Right lobe of liver (tissue), 6 donors: ENCODE measurements around the gene TM7SF3. TPM values are rescaled to one million over a fixed set of nuclear protein-coding genes. Genes with fewer than 3 reads are reported as not detected.

Experiments used
- ATAC-seq, 4 donors: fragments of 200-7000 bp; cut with Tn5 transposase; one replicate each; pipeline ENCODE4 v1.9.1; 2020; ENCODE audit warnings: mild to moderate bottlenecking in 4 of 4, moderate library complexity in 4 of 4
- DNase-seq, 3 donors: peaks; one replicate each; pipeline ENCODE4 v3.0.0-alpha.2; 2020
- H3K27ac ChIP-seq, 3 donors: fragments of 200-600 bp; one replicate each; pipeline ENCODE4 v1.8.0; 2022
- H3K27me3 ChIP-seq, 2 donors: fragments of 200-600 bp; one replicate each; pipeline ENCODE4 v1.8.0; 2022
- H3K36me3 ChIP-seq, 4 donors: fragments of 200-600 bp; sonication (generic) in 1 of 4; one replicate each; pipeline versions ENCODE4 v1.5.1 to v1.8.0; 2017 to 2022; ENCODE audit warnings: control low read depth in 1 of 4
- H3K4me1 ChIP-seq, 4 donors: fragments of 200-600 bp; sonication (generic) in 1 of 4; one replicate each; pipeline versions ENCODE4 v1.5.1 to v1.8.0; 2017 to 2022; ENCODE audit warnings: control low read depth in 1 of 4
- H3K4me3 ChIP-seq, 3 donors: fragments of 200-600 bp; one replicate each; pipeline ENCODE4 v1.8.0; 2022
- H3K9me3 ChIP-seq, 4 donors: fragments of 200-600 bp; sonication (generic) in 1 of 4; one replicate each; pipeline versions ENCODE4 v1.5.1 to v1.8.0; 2017 to 2022; ENCODE audit warnings: control low read depth in 1 of 4
- POLR2A ChIP-seq: fragments of 450-650 bp; IDR thresholded peaks from one replicate; pipeline ENCODE4 v1.6.1; 2017; ENCODE audit warnings: antibody characterized with exemption, mild to moderate bottlenecking
- WGBS: methylation state at CpG from one replicate; pipeline ENCODE4 v1.1.6; 2018; ENCODE audit warnings: low coverage, low lambda C conversion rate; ENCODE audit not compliant: insufficient coverage; ENCODE audit errors: missing lambda C conversion rate; 5-methylcytosine and 5-hydroxymethylcytosine counted together
- intact Hi-C, 2 donors: fragments of 100-400 bp; cut with DNase I; formaldehyde crosslinking; loops; one replicate each; pipeline versions ENCODE4 v1.11.2 to v1.14.1; 2022
- total RNA-seq, 6 experiments: library from RNA; depleted of rRNA in 2 of 6; stranded (reverse); fragments of >200 nt in 2 of 6; fragmentation: NEBNext Ultra II Directional in 3 of 6; extraction: Animal tissue kit (Norgen Biotek cat#: 25700) in 3 of 6; gene quantifications; one replicate each; pipeline versions ENCODE4 v1.1.0 to v1.2.4, GENCODE V29; 2016 to 2023
- TF ChIP-seq, protein P1 (sequence below), 4 donors: fragments of 200-600 bp in 3 of 4; fragments of 450-650 bp in 1 of 4; IDR thresholded peaks; one replicate each; pipeline versions ENCODE4 v1.5.1 to v1.8.0; 2016 to 2022; ENCODE audit warnings: antibody characterized with exemption in 4 of 4, mild to moderate bottlenecking in 2 of 4
- donor health status: DM: no; HTN: yes; CAD: no.
- donor health status: DM: no; HTN: no; CAD: no.
- donor health status: DM: no; HTN: no; CAD: no.
- donor health status: DM: no; HTN: yes; CAD: no.
- donor health status: DM: no; HTN: yes; CAD: no.

TM7SF3 gene
- total RNA-seq, 6 experiments from 2014 or later = 38.4 to 75.1 (median 62.8) TPM

DNA sequence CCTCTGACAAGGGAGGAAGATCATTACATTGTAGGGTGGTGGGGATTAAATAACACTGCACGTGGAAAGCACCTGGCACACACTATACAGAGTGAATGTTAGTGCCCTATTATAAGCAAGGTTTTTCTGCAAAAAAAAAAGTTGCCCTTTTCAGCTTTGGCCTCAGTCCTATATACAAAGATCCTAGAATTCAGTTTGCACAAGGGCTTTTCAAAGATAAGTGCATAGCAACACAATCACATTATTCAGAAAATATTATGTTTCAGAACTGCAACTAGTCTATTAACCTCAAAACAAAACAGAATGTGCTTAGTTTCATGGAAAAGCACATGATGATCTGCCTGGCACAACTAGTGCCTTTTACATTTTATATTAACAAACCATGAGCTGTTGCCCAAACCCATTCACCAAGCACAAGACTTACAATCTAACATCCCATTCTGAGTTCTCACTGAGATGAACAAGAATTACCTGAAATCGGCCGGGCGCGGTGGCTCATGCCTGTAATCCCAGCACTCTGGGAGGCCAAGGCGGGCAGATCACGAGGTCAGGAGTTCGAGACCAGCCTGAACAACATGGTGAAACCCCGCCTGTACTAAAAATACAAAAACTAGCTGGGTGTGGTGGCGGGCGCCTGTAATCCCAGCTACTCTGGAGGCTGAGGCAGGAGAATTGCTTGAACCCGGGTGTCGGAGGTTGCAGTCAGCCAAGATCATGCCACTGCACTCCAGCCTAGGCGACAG, 1.8 kb downstream of the TM7SF3 start:
- intact Hi-C loops = loop anchor here in 1 of 2 donors (10.0 kb wide), 1 partner anchor 78 kb away; the partner anchor contains the start of genes FGFR1OP2 and INTS13

DNA sequence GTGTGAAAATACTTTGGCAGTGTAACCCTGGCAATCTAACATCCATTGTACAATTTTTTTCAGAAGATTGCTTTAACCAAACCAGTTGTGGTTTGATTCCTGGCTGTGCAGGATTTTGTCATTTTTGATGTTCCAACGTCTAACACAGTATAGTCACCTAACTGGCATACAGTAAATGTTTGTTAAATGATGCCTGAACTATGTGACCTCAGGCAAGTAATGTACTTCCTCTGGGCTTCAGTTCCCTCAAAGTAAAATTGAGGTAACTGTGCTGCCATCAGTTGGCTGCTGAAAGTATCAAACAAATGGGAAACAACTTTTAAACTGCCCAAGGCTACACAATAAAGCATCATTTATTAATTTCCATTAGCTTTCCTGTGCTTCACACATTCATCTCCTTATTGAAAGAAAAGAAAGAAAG, 4.3 kb downstream of the TM7SF3 start:
- WGBS = 7% methylated on average over 1 of the region's 1 CpG
- Histone ChIP-seq H3K36me3 (peaks cover 0 to 2% (median 0%) of the 10 kb centered on the region in 4 donors), H3K9me3 (no peaks in the 10 kb centered on the region), H3K4me1 (peaks cover 0 to 49% (median 17%) of the 10 kb centered on the region in 4 donors), H3K27ac (no peak overlapping the region), H3K4me3 (no peak overlapping the region), H3K27me3 (no peaks in the 10 kb centered on the region)
- DNase-seq = no peak
- TF ChIP-seq POLR2A = no peak
- TF ChIP-seq, protein P1, sequence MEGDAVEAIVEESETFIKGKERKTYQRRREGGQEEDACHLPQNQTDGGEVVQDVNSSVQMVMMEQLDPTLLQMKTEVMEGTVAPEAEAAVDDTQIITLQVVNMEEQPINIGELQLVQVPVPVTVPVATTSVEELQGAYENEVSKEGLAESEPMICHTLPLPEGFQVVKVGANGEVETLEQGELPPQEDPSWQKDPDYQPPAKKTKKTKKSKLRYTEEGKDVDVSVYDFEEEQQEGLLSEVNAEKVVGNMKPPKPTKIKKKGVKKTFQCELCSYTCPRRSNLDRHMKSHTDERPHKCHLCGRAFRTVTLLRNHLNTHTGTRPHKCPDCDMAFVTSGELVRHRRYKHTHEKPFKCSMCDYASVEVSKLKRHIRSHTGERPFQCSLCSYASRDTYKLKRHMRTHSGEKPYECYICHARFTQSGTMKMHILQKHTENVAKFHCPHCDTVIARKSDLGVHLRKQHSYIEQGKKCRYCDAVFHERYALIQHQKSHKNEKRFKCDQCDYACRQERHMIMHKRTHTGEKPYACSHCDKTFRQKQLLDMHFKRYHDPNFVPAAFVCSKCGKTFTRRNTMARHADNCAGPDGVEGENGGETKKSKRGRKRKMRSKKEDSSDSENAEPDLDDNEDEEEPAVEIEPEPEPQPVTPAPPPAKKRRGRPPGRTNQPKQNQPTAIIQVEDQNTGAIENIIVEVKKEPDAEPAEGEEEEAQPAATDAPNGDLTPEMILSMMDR (IDR thresholded peaks at IDR 0.05) = peak in 1 of 4 donors; percentile 5
- intact Hi-C loops = loop anchor here in 1 of 2 donors (10.0 kb wide), 1 partner anchor 75 kb away; the partner anchor contains the start of genes FGFR1OP2 and INTS13
- no peak for ATAC-seq

More for the DNA sequence above, 1.8 kb downstream of the TM7SF3 start:
- Histone ChIP-seq H3K36me3 (peaks cover 0 to 2% (median 0%) of the 10 kb centered on the region in 4 donors), H3K4me1 (peaks cover 0 to 35% (median 10%) of the 10 kb centered on the region in 4 donors), H3K27me3 (no peaks in the 10 kb centered on the region), H3K4me3 (peak overlapping the region in 2 of 3 donors; percentile 71 to 81), H3K27ac (peak overlapping the region; percentile 91 to 94 (median 93)), H3K9me3 (no peaks in the 10 kb centered on the region)
- WGBS = 34% methylated on average over 14 of the region's 14 CpGs
- ATAC-seq (peak; percentile 10 to 64 (median 34)), DNase-seq (no peak)
- TF ChIP-seq, protein P1 (IDR thresholded peaks at IDR 0.05) = no peak
- no peak for TF ChIP-seq POLR2A

DNA sequence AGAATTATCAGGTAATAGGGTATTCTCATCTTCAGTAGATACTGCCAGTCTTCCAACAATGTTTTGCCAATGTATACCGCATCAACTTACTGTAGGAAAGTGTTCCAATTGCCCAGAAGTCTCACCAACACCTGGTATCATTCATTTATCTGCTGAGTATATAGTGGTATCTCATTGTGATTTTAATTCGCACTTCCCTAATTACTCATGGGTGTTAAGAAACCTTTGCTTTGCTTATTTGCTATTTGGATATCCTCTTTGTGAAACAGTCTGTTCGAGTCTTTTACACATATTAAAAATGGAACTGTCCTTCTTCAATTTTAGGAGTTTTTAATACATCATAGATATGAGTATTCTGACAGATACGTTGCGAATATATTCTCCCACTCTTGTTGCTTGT, 6.1 kb downstream of the TM7SF3 start:
- no peaks in the 10 kb centered on the region for H3K9me3 ChIP-seq
- WGBS = 65% methylated on average over 5 of the region's 5 CpGs
- TF ChIP-seq, protein P1 (IDR thresholded peaks at IDR 0.05) = no peak
- no peak for TF ChIP-seq POLR2A
- ATAC-seq (no peak), DNase-seq (no peak)
- peaks cover 0 to 45% (median 16%) of the 10 kb centered on the region in 4 donors for H3K4me1 ChIP-seq
- H3K27ac ChIP-seq = peak overlapping the region in 1 of 3 donors; percentile 1
- H3K4me3 ChIP-seq = no peak overlapping the region
- intact Hi-C loops = no loop called here
- H3K36me3 ChIP-seq = peaks cover 0 to 2% (median 0%) of the 10 kb centered on the region in 4 donors
- H3K27me3 ChIP-seq = no peaks in the 10 kb centered on the region

DNA sequence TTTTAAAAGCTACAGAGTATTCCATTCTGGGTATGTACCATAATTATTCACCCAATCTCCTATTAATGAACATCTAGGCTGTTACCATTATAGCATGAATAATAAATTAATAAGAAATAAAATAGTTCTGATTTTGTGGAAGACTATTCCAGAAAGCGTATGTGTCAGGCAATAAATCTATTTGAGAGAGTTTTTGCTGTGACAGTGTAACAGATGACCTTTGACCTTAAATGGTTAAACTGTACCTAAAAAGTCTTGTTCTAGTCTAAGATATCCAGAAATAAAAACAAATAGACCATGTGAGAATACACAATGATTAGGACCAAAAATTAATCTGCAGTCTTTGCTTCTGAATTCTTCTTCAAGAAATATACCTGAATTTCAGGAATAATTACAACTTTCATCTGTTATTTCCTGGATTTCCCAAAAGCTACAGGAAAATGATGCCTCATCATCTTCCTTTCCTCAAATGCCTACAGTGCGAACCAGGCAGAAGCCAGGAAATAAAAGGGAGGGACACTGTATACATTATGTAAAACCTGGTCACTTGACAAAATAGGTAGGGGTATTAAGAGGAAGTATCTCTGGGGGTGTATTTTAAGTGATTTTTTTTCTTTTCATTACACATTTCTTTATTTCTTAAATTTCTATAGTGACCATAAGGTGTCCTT, 7.3 kb downstream of the TM7SF3 start:
- intact Hi-C loops = no loop called here
- peaks cover 0 to 33% (median 10%) of the 10 kb centered on the region in 4 donors for H3K4me1 ChIP-seq
- peak overlapping the region in 2 of 3 donors; percentile 18 to 47 for H3K27ac ChIP-seq
- no peaks in the 10 kb centered on the region for H3K9me3 ChIP-seq
- H3K36me3 ChIP-seq = peaks cover 0 to 2% (median 0%) of the 10 kb centered on the region in 4 donors
- ATAC-seq = peak; percentile 66 to 81 (median 76)
- H3K4me3 ChIP-seq = peak overlapping the region in 1 of 3 donors; percentile 1
- H3K27me3 ChIP-seq = no peaks in the 10 kb centered on the region
- TF ChIP-seq, protein P1 (IDR thresholded peaks at IDR 0.05) = no peak
- TF ChIP-seq POLR2A = no peak
- 22% methylated on average over 2 of the region's 2 CpGs for WGBS
- DNase-seq = no peak
